GM12864 (cell line): ENCODE results near the gene TCERG1L.

Experiments
- DNase-seq: peaks from one replicate; pipeline ENCODE4 v3.0.0-alpha.2; 2011; ENCODE audit warnings: low read depth
- H3K4me3 ChIP-seq: 2 replicates; pipeline ENCODE4 v1.5.1; 2011; ENCODE audit warnings: mild to moderate bottlenecking, low read depth, low read length, control low read depth
- TF ChIP-seq, protein P1 (sequence below): IDR thresholded peaks from 2 replicates; pipeline ENCODE4 v1.5.1; 2011; ENCODE audit warnings: low read depth, mild to moderate bottlenecking, moderate library complexity, low read length, control low read depth, inconsistent platforms; ENCODE audit errors: missing control alignments

TCERG1L gene

DNA sequence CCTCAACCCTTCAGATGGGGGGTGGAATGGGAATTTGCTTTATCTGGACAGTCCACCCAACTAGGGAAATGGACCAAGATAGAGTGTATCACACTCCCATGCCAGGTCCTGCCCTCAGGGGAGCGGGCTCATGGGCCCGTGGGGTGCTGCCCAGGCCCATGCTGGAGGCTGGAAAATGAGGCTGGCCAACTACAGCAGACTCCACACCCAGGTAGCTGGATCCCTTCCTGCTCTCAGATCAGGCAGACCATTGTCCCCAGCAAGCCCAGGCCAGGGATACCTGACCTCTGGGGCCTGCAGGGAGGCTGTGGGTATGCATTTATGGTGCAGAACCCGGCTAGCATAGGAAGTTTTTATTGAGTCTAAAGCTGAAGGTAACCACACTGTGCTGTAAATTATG lies 162.4 kb downstream of the TCERG1L start:
- DNase-seq, result no peak
- TF ChIP-seq, protein P1, sequence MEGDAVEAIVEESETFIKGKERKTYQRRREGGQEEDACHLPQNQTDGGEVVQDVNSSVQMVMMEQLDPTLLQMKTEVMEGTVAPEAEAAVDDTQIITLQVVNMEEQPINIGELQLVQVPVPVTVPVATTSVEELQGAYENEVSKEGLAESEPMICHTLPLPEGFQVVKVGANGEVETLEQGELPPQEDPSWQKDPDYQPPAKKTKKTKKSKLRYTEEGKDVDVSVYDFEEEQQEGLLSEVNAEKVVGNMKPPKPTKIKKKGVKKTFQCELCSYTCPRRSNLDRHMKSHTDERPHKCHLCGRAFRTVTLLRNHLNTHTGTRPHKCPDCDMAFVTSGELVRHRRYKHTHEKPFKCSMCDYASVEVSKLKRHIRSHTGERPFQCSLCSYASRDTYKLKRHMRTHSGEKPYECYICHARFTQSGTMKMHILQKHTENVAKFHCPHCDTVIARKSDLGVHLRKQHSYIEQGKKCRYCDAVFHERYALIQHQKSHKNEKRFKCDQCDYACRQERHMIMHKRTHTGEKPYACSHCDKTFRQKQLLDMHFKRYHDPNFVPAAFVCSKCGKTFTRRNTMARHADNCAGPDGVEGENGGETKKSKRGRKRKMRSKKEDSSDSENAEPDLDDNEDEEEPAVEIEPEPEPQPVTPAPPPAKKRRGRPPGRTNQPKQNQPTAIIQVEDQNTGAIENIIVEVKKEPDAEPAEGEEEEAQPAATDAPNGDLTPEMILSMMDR, result no peak
- H3K4me3 ChIP-seq, result no peak overlapping the region

DNA sequence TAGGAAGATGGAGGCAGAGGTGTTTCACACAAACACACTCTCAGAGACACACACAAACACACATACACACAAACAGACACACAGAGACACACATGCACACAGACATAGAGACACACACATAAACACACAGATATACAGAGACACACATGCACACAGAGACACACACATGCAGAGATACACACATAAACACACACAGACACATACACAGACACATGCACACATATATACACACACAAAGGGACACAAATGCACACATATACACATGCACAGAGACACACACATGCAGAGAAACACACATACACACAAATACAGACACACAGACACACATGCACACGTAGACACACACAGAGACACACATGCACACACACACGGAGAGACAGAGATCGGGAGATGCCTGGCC lies 163.3 kb downstream of the TCERG1L start:
- DNase-seq, result no peak
- TF ChIP-seq, protein P1, result no peak
- no peak overlapping the region for H3K4me3 ChIP-seq

DNA sequence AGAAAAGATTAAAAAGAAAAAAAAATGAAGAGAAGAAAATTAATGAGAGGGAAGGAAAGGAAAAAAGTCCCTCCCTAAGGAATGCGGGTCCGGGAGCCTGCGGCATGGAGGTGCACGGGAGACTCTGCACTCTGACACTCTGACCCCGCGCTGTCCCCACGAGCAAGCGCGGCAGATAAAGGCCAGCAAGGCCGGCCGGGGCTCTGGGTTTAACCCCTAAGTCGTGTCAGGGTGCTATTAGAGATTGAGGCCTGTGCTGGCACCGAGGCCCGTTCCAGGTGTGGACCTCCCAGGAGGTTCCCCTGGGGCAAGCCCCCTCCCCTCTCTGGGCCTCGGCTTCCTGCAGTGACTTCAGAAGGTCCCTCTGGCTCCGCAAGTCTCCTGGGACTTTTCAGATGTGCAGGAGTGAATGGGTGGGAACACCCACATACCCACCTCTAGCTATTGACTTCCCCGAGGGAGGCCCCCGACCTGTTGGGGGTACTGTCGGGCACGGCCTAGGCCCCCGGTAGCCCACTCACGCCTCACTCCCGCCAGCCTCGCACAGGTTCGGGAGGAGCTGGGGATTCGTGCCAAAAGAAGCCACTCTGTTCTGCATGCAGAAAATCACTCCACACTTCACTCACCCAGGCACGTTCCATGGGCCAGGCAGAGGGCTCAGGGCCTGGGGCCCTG lies 164.1 kb downstream of the TCERG1L start:
- no peak for DNase-seq
- TF ChIP-seq, protein P1, result no peak
- no peak overlapping the region for H3K4me3 ChIP-seq

DNA sequence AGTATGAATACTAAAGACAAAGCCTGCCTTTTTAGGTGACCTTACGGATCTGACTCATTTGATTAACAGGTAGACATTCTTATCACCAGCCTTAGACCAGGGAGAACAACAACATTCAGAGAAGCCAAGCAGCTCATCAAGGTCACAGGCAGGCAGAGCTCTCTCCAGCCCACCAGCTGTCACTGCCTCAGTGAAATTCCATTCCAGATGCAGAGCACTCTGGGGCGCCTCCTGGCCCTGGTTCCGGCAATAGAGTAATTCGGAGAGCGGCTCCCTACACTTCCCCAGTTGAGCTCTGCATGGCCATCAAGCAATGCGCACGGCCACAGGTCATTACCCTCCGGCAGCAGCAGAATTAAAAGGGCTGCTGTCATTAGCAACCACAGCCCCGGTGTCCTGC lies 164.7 kb downstream of the TCERG1L start:
- H3K4me3 ChIP-seq, result no peak overlapping the region
- TF ChIP-seq, protein P1, result no peak
- DNase-seq, result no peak

DNA sequence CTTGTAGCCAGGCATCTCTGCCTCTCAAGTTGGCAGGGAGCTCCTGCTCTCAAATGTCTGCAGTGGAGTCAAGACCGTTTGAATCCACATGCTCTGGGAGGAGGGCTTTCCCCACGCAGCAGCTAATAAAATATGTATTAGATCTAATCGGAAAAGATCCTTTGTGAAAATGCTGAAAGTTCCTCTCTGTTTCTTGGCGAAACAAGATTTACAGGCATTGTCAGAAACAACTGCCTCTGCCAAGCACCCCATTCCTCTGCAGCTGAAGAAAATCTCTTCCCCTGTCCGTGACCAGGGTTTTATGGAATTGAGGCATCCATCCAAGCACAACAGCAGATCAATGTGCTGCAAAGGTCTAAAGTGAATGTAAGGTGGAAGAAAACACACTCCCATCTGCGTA lies 165.8 kb downstream of the TCERG1L start:
- H3K4me3 ChIP-seq, result no peak overlapping the region
- TF ChIP-seq, protein P1, result no peak
- no peak for DNase-seq

DNA sequence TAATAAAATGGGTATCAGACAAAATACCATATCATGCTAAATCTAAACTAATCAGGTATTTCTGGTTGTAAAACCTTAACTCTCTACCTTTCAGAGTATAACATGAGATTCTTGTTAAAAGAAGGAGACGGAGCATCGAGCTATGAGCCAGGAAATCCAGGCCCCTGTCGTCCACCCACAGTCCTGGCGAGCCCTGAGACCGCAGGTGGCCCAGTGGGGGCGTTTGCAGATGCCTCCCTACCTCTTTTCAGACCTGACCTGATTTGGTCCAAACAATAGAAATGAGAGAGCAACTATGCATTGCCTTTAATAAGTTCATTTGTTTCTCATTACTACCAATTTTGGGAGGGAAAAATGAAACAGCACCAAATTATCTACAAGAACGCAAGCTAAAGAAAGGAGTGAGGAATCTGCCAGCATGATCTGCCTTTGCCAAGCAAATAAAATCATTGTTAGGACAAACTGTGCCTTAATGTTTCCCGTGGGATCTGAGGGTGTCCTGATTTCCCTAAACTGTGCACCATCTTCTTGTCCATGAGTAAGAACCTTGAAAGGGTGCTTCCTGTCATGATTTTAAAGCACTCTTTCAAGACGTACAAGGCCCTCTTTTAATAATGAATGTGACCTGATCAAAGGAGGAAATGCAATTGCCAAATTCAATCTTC lies 166.7 kb downstream of the TCERG1L start:
- TF ChIP-seq, protein P1, result no peak
- no peak overlapping the region for H3K4me3 ChIP-seq
- no peak for DNase-seq

DNA sequence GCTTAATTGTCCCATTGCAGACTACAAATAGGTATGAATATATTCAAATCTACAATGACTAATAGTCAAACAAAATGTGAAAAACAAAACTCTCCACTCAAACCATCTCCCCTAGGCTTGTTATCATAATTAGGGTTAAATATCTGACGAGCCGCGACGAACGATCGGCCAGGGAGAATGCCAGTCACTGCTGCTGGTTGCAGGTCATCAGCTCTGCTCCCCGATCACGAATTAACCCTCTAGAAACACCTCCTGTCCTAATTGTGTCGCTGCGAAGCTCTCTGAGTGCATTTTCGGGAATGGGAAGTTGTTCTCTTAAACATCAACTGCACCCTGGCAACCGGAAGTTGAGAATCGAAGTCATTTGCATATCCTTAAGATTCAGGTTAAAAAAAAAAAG lies 167.3 kb downstream of the TCERG1L start:
- H3K4me3 ChIP-seq, result no peak overlapping the region
- no peak for DNase-seq
- TF ChIP-seq, protein P1, result no peak
